ENCODE measurements around the gene SIPA1L3.

GRCh38 chr19:37966662-37967231, 59.7 kb downstream of the SIPA1L3 start:
- TF ChIP-seq CTCF (IDR thresholded peaks at IDR 0.05) (no peak), POLR2A (IDR thresholded peaks at IDR 0.05) (no peak)
